Keratinocyte (primary cell): Measurements from ENCODE around the gene OMG. TPM values are rescaled to one million over a fixed set of nuclear protein-coding genes. Genes with fewer than 3 reads are reported as not detected.

Experiments used
- DNase-seq: peaks from one replicate; pipeline ENCODE4 v3.0.0-alpha.2; 2011; ENCODE audit warnings: low read depth, missing footprints, low spot score
- FAIRE-seq: peaks from 2 replicates; lab custom pipeline; 2011; peaks lifted over from hg19 to GRCh38; lab: Jason Lieb, UNC
- H2AFZ ChIP-seq: 2 replicates; pipeline ENCODE4 v1.6.0; 2012; ENCODE audit warnings: low read length, control low read depth, inconsistent platforms; ENCODE audit not compliant: control insufficient read depth
- H3K27ac ChIP-seq: 2 replicates; pipeline ENCODE4 v1.5.1; 2011; ENCODE audit warnings: low read length; ENCODE audit not compliant: control insufficient read depth, insufficient read depth
- H3K27me3 ChIP-seq: 3 replicates; pipeline ENCODE4 v1.6.0; 2011; ENCODE audit warnings: low read length; ENCODE audit not compliant: control insufficient read depth, insufficient read depth; ENCODE audit errors: extremely low read depth
- H3K36me3 ChIP-seq, 2 experiments: 2 replicates in 1 of 2; 3 replicates in 1 of 2; pipeline ENCODE4 v1.5.1; 2011; ENCODE audit warnings: low read length in 2 of 2, mild to moderate bottlenecking in 1 of 2; ENCODE audit not compliant: control insufficient read depth in 2 of 2, insufficient read depth in 2 of 2; ENCODE audit errors: extremely low read depth in 1 of 2
- H3K4me1 ChIP-seq: 3 replicates; pipeline ENCODE4 v1.5.1; 2011; ENCODE audit warnings: low read length; ENCODE audit not compliant: control insufficient read depth, insufficient read depth; ENCODE audit errors: extremely low read depth
- H3K4me2 ChIP-seq: 3 replicates; pipeline ENCODE4 v1.6.0; 2011; ENCODE audit warnings: low read depth, low read length; ENCODE audit not compliant: control insufficient read depth, insufficient read depth; ENCODE audit errors: extremely low read depth
- H3K4me3 ChIP-seq, 3 experiments: fragments of 200-600 bp in 1 of 3; sonication (generic) in 1 of 3; 2 replicates in 2 of 3; 3 replicates in 1 of 3; pipeline ENCODE4 v1.5.1; 2011 to 2016; ENCODE audit warnings: low read length in 3 of 3, mild to moderate bottlenecking in 3 of 3, control low read depth in 2 of 3, inconsistent platforms in 1 of 3, low read depth in 1 of 3, mixed read lengths in 1 of 3, mixed run types in 1 of 3, moderate library complexity in 1 of 3; ENCODE audit not compliant: control insufficient read depth in 2 of 3, insufficient read depth in 2 of 3; ENCODE audit errors: extremely low read depth in 1 of 3
- H3K79me2 ChIP-seq: 2 replicates; pipeline ENCODE4 v1.6.0; 2012; ENCODE audit warnings: low read length; ENCODE audit not compliant: control insufficient read depth, insufficient read depth
- H3K9ac ChIP-seq: 3 replicates; pipeline ENCODE4 v1.6.0; 2011; ENCODE audit warnings: low read length; ENCODE audit not compliant: control insufficient read depth, insufficient read depth; ENCODE audit errors: extremely low read depth
- H3K9me1 ChIP-seq: 3 replicates; pipeline ENCODE4 v1.6.0; 2011; ENCODE audit warnings: low read length; ENCODE audit not compliant: control insufficient read depth, insufficient read depth; ENCODE audit errors: extremely low read depth
- H3K9me3 ChIP-seq: 2 replicates; pipeline ENCODE4 v1.5.1; 2012; ENCODE audit warnings: low read depth, low read length; ENCODE audit not compliant: control insufficient read depth
- H4K20me1 ChIP-seq: 3 replicates; pipeline ENCODE4 v1.6.0; 2011; ENCODE audit warnings: low read length; ENCODE audit not compliant: control insufficient read depth, insufficient read depth; ENCODE audit errors: extremely low read depth
- CTCF ChIP-seq, 3 experiments: IDR thresholded peaks in 1 of 3; conservative IDR thresholded peaks in 1 of 3; optimal IDR thresholded peaks in 1 of 3; 2 replicates in 2 of 3; 3 replicates in 1 of 3; pipeline versions ENCODE3 to v1.5.1; 2011; ENCODE audit warnings: low read length in 3 of 3, mild to moderate bottlenecking in 3 of 3, moderate library complexity in 2 of 3, control low read depth in 1 of 3, inconsistent platforms in 1 of 3; ENCODE audit not compliant: insufficient read depth in 2 of 3; ENCODE audit errors: extremely low read depth in 1 of 3
- EZH2 ChIP-seq: IDR thresholded peaks from one replicate; pipeline ENCODE4 v1.6.1; 2012; ENCODE audit warnings: inconsistent platforms, mild to moderate bottlenecking, low read length, moderate library complexity
- dilution Hi-C: fragments of 300-500 bp; cut with MboI; formaldehyde crosslinking; loops from one replicate; pipeline ENCODE4 v1.7.0; 2020; ENCODE audit warnings: low sequenced_read_pairs; ENCODE audit not compliant: extremely low pct_ligation_motif_present
- polyA plus RNA-seq, 5 experiments: library from polyadenylated mRNA; depleted of rRNA in 3 of 5; stranded (reverse) in 3 of 5; stranded (forward) in 1 of 5; unstranded in 1 of 5; fragments of >200 nt; gene quantifications; 1 replicate in 1 of 5; 2 replicates in 3 of 5; 3 replicates in 1 of 5; pipeline versions ENCODE4 v1.2.1 to v1.2.3, GENCODE V29; 2011 to 2012; ENCODE audit warnings: missing spikeins in 2 of 5, low read depth in 1 of 5, low replicate concordance in 1 of 5

OMG gene
- polyA plus RNA-seq, 1 donor (not counting 4 experiments of a cell fraction or from before 2014, with no cell fraction given) = not detected

GRCh38 chr17:31269578-31269983 lies 27.5 kb downstream of the OMG start:
- peak; percentile 98 for FAIRE-seq
- DNase-seq = peak; percentile 53
- Histone ChIP-seq H2AFZ (no peak overlapping the region), H3K4me1 (peaks cover 31% of the 10 kb centered on the region), H3K9me1 (no peaks in the 10 kb centered on the region), H3K9me3 (no peaks in the 10 kb centered on the region), H3K36me3 (peaks cover 6 to 11% of the 10 kb centered on the region in 2 experiments), H3K27me3 (no peaks in the 10 kb centered on the region), H3K79me2 (no peaks in the 10 kb centered on the region), H3K27ac (peak overlapping the region; percentile 16), H3K4me2 (peak overlapping the region; percentile 58), H3K9ac (no peak overlapping the region), H3K4me3 (peak overlapping the region in 1 of 3 experiments; percentile 24), H4K20me1 (no peaks in the 10 kb centered on the region)
- TF ChIP-seq EZH2 (no peak), CTCF (optimal IDR thresholded peaks at IDR 0.05 in 1 of 3, IDR thresholded peaks at IDR 0.05 in 1 of 3, conservative IDR thresholded peaks at IDR 0.05 in 1 of 3; ENCODE audit: extremely low read depth in 1 of 3, insufficient read depth in 2 of 3, low read length in 3 of 3) (no peak)
- dilution Hi-C loops = no loop called here

GRCh38 chr17:31269036-31269577 lies 27.9 kb downstream of the OMG start:
- no peak overlapping the region for H3K9ac ChIP-seq
- peak overlapping the region; percentile 58 for H3K4me2 ChIP-seq
- no peaks in the 10 kb centered on the region for H3K9me3 ChIP-seq
- H3K27me3 ChIP-seq = no peaks in the 10 kb centered on the region
- no peaks in the 10 kb centered on the region for H3K79me2 ChIP-seq
- DNase-seq = no peak
- dilution Hi-C loops = no loop called here
- peaks cover 6 to 11% of the 10 kb centered on the region in 2 experiments for H3K36me3 ChIP-seq
- peak overlapping the region; percentile 16 for H3K27ac ChIP-seq
- no peaks in the 10 kb centered on the region for H4K20me1 ChIP-seq
- FAIRE-seq = no peak
- H3K9me1 ChIP-seq = no peaks in the 10 kb centered on the region
- peaks cover 26% of the 10 kb centered on the region for H3K4me1 ChIP-seq
- no peak overlapping the region for H2AFZ ChIP-seq
- TF ChIP-seq CTCF (optimal IDR thresholded peaks at IDR 0.05 in 1 of 3, IDR thresholded peaks at IDR 0.05 in 1 of 3, conservative IDR thresholded peaks at IDR 0.05 in 1 of 3; ENCODE audit: extremely low read depth in 1 of 3, insufficient read depth in 2 of 3, low read length in 3 of 3) (no peak), EZH2 (no peak)
- no peak overlapping the region for H3K4me3 ChIP-seq
